Neural progenitor cell (in vitro differentiated cells): Measurements from ENCODE around the gene TRPT1. TPM values are rescaled to one million over a fixed set of nuclear protein-coding genes. Genes with fewer than 3 reads are reported as not detected.
A peak's percentile ranks its signal among the peaks of the same experiment; 100 is the strongest.

ENCODE experiments used
- DNase-seq: peaks from one replicate; pipeline ENCODE4 v3.0.0-alpha.2; 2016; ENCODE audit warnings: low spot score
- H2AFZ ChIP-seq: fragments of 200-600 bp; sonication (generic); replicated peaks from 2 replicates; pipeline ENCODE4 v1.6.1; 2016; ENCODE audit warnings: antibody characterized with exemption
- H3F3A ChIP-seq: fragments of 200-600 bp; sonication (generic); 2 replicates; pipeline ENCODE4 v1.6.1; 2016; ENCODE audit warnings: antibody characterized with exemption, low read depth
- H3K27ac ChIP-seq: fragments of 200-600 bp; sonication (generic); 2 replicates; pipeline ENCODE4 v1.5.1; 2016; ENCODE audit warnings: mild to moderate bottlenecking
- H3K27me3 ChIP-seq: fragments of 200-600 bp; sonication (generic); 2 replicates; pipeline ENCODE4 v1.6.1; 2016; ENCODE audit warnings: mild to moderate bottlenecking, moderate library complexity
- H3K36me3 ChIP-seq: fragments of 200-600 bp; sonication (generic); 2 replicates; pipeline ENCODE4 v1.5.1; 2016
- H3K4me1 ChIP-seq: fragments of 200-600 bp; sonication (generic); 2 replicates; pipeline ENCODE4 v1.6.1; 2016; ENCODE audit warnings: mixed run types
- H3K4me2 ChIP-seq: fragments of 200-600 bp; sonication (generic); 2 replicates; pipeline ENCODE4 v1.6.1; 2016
- H3K4me3 ChIP-seq: fragments of 200-600 bp; sonication (generic); 2 replicates; pipeline ENCODE4 v1.5.1; 2016
- H3K79me2 ChIP-seq: fragments of 200-600 bp; sonication (generic); 2 replicates; pipeline ENCODE4 v1.6.1; 2016; ENCODE audit warnings: low read depth
- H3K9ac ChIP-seq: fragments of 200-600 bp; sonication (generic); 2 replicates; pipeline ENCODE4 v1.6.1; 2016
- H3K9me3 ChIP-seq: fragments of 200-600 bp; sonication (generic); 2 replicates; pipeline ENCODE4 v1.5.1; 2016; ENCODE audit warnings: low read depth
- H4K20me1 ChIP-seq: fragments of 200-600 bp; sonication (generic); 2 replicates; pipeline ENCODE4 v1.6.1; 2016; ENCODE audit warnings: low read depth
- H3K27ac Mint-ChIP-seq: 3 replicates; pipeline ENCODE4 v1.8.0; 2021; ENCODE audit warnings: mixed read lengths
- H3K27me3 Mint-ChIP-seq: 2 replicates; pipeline ENCODE4 v1.8.0; 2022; ENCODE audit warnings: low read depth, mild to moderate bottlenecking, inconsistent platforms, moderate library complexity, mixed read lengths; ENCODE audit not compliant: insufficient read depth
- H3K36me3 Mint-ChIP-seq: 3 replicates; pipeline ENCODE4 v1.8.0; 2021; ENCODE audit warnings: mixed read lengths
- H3K4me1 Mint-ChIP-seq: 3 replicates; pipeline ENCODE4 v1.8.0; 2021; ENCODE audit warnings: mixed read lengths
- H3K4me3 Mint-ChIP-seq: 3 replicates; pipeline ENCODE4 v1.8.0; 2021; ENCODE audit warnings: mild to moderate bottlenecking, moderate library complexity, mixed read lengths
- H3K9me3 Mint-ChIP-seq: 3 replicates; pipeline ENCODE4 v1.8.0; 2020; ENCODE audit warnings: mixed read lengths
- CTCF ChIP-seq: fragments of 200-600 bp; sonication (generic); IDR thresholded peaks from 2 replicates; pipeline ENCODE4 v1.5.1; 2017; ENCODE audit warnings: antibody characterized with exemption, mild to moderate bottlenecking
- EZH2 ChIP-seq: fragments of 200-600 bp; sonication (generic); IDR thresholded peaks from 2 replicates; pipeline ENCODE4 v1.6.1; 2017; ENCODE audit warnings: antibody characterized with exemption, mild to moderate bottlenecking, moderate library complexity
- EZH2phosphoT487 ChIP-seq: fragments of 200-600 bp; sonication (generic); IDR thresholded peaks from 2 replicates; pipeline ENCODE4 v1.6.1; 2017; ENCODE audit warnings: antibody characterized with exemption
- total RNA-seq: library from RNA; depleted of rRNA; stranded (reverse); fragments of >200 nt; gene quantifications from 2 replicates; pipeline ENCODE4 v1.2.3, GENCODE V29; 2015; ENCODE audit warnings: low replicate concordance

The TRPT1 gene
- total RNA-seq, 1 donor from 2014 or later, result 17.5 TPM

GRCh38 chr11:64269540-64270220, 43.7 kb upstream of the TRPT1 start:
- H3K9ac ChIP-seq, result peak overlapping the region; percentile 57
- H3K79me2 ChIP-seq, result no peaks in the 10 kb centered on the region
- peaks cover 30% of the 10 kb centered on the region for H3K4me1 Mint-ChIP-seq
- no peaks in the 10 kb centered on the region for H3K36me3 ChIP-seq
- peak overlapping the region; percentile 93 for H3K4me2 ChIP-seq
- H3K27me3 ChIP-seq, result no peaks in the 10 kb centered on the region
- peak overlapping the region; percentile 84 for H3K27ac Mint-ChIP-seq
- peak overlapping the region; percentile 22 for H2AFZ ChIP-seq
- H4K20me1 ChIP-seq, result peaks cover 4% of the 10 kb centered on the region
- peak overlapping the region; percentile 95 for H3K4me3 Mint-ChIP-seq
- H3K27me3 Mint-ChIP-seq, result peaks cover 16% of the 10 kb centered on the region
- H3K36me3 Mint-ChIP-seq, result peaks cover 2% of the 10 kb centered on the region
- H3K4me3 ChIP-seq, result peak overlapping the region; percentile 68
- TF ChIP-seq CTCF (peak; percentile 31), EZH2 (no peak)
- peaks cover 12% of the 10 kb centered on the region for H3K4me1 ChIP-seq
- H3K9me3 Mint-ChIP-seq, result no peaks in the 10 kb centered on the region
- H3K27ac ChIP-seq, result peak overlapping the region; percentile 83
- peaks cover 35% of the 10 kb centered on the region for H3F3A ChIP-seq
- peak; percentile 99 for DNase-seq
- no peaks in the 10 kb centered on the region for H3K9me3 ChIP-seq

DNA sequence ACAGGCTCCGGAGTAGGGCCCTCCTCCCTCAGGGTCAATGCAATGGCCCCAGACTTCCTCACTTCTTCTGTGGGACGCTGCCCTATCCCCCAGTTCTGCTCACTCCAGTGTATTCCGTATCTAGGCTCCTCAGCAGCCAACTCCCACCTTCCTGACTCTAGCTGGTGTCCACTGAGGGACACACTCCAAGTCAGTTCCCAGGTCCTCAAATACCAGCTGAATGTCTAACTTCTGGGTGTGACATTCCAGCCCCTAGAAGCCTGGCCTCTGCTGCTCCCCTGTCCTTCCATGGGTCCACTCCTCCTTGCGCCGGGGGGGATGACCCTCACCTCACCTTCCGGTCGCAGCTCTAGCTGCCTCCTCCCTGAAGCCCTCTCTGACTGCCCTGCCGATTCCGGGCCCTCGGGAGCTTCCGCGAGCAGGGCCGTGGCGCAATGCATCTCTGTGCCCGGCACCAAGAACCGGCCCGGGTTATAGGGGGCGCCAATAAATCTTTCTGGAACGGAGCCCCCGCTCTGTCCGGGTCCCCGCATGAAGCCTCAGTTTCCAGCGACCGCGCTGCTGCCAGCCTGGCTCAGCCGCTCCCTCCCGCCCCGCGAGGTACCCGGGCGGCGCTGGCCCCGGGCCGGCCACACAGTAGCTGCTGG, 43.0 kb upstream of the TRPT1 start:
- peaks cover 4% of the 10 kb centered on the region for H4K20me1 ChIP-seq
- H3K9me3 ChIP-seq, result no peaks in the 10 kb centered on the region
- H3F3A ChIP-seq, result peaks cover 35% of the 10 kb centered on the region
- TF ChIP-seq CTCF, result no peak
- no peak for TF ChIP-seq EZH2phosphoT487
- TF ChIP-seq EZH2, result no peak
- H3K9ac ChIP-seq, result peak overlapping the region; percentile 57
- H3K36me3 ChIP-seq, result no peaks in the 10 kb centered on the region
- Mint-ChIP-seq H3K36me3 (peaks cover 2% of the 10 kb centered on the region), H3K4me1 (peaks cover 30% of the 10 kb centered on the region), H3K27ac (peak overlapping the region; percentile 86), H3K9me3 (no peaks in the 10 kb centered on the region), H3K27me3 (peaks cover 16% of the 10 kb centered on the region), H3K4me3 (peak overlapping the region; percentile 95)
- no peaks in the 10 kb centered on the region for H3K79me2 ChIP-seq
- peak overlapping the region; percentile 91 for H3K4me2 ChIP-seq
- H3K27ac ChIP-seq, result peak overlapping the region; percentile 83
- H2AFZ ChIP-seq, result no peak overlapping the region
- H3K4me3 ChIP-seq, result peak overlapping the region; percentile 68
- peaks cover 12% of the 10 kb centered on the region for H3K4me1 ChIP-seq
- DNase-seq, result peak; percentile 43
- no peaks in the 10 kb centered on the region for H3K27me3 ChIP-seq

DNA sequence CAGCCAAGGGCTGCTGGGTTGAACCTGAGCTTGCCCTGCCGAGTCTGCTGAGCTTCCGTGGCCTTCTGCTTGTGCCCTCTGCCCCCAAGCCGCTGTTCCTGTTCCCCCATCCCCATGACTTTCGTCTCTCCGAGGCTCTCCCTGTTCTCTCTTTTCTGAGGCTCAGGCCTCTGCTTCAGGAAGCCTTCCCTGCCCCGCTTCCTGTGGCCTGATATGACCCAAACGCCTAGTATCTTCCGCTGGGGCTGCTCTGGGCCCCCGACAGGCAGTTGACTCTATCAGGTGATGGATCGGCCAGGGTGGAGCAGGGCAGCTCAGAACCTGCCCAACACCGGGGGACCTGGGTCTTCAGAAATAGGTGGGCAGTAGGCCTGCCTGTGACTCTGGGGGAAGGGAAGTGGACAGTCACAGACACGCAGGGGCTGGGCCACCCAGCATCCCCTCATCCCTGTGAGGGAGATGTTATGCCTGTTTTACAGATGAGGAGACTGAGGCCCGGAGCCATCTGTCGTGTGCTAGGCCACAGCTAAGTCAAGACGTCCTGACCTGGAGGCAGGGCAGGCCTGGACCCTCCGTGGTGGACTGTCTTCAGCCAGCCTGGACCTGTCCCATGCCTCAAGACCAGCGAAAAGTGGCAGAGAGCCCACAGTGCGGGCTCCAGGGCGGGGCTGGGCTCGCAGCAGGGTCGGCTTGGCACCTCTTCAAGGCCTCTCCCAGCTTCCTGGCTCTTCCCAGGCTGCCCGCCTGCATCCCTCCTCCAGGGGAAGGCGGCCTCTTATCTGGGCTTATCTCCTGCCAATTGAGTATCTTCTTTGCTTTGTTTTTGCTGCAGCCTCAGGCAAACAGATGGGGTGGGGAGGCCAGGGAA, 42.3 kb upstream of the TRPT1 start:
- no peaks in the 10 kb centered on the region for H3K79me2 ChIP-seq
- H2AFZ ChIP-seq, result no peak overlapping the region
- H3K27me3 ChIP-seq, result no peaks in the 10 kb centered on the region
- TF ChIP-seq EZH2phosphoT487, result no peak
- Mint-ChIP-seq H3K36me3 (peaks cover 2% of the 10 kb centered on the region), H3K9me3 (no peaks in the 10 kb centered on the region), H3K27ac (peak overlapping the region; percentile 86), H3K4me3 (peak overlapping the region; percentile 95), H3K27me3 (peaks cover 16% of the 10 kb centered on the region), H3K4me1 (peaks cover 27% of the 10 kb centered on the region)
- peak overlapping the region; percentile 83 for H3K27ac ChIP-seq
- H3K36me3 ChIP-seq, result no peaks in the 10 kb centered on the region
- no peak for DNase-seq
- H4K20me1 ChIP-seq, result peaks cover 4% of the 10 kb centered on the region
- peak overlapping the region; percentile 68 for H3K4me3 ChIP-seq
- no peak overlapping the region for H3K9ac ChIP-seq
- H3K4me1 ChIP-seq, result peaks cover 12% of the 10 kb centered on the region
- peaks cover 35% of the 10 kb centered on the region for H3F3A ChIP-seq
- H3K4me2 ChIP-seq, result peak overlapping the region; percentile 91
- no peaks in the 10 kb centered on the region for H3K9me3 ChIP-seq
